Small intestine (tissue), 7 donors: ENCODE data around the gene TRRAP. TPM values are rescaled to one million over a fixed set of nuclear protein-coding genes. Genes with fewer than 3 reads are reported as not detected.
A peak's percentile ranks its signal among the peaks of the same experiment; 100 is the strongest.

Source experiments
- DNase-seq, 2 donors: peaks; one replicate each; pipeline versions ENCODE4 v3.0.0 to v3.0.0-alpha.2; 2013
- FAIRE-seq: peaks from 2 replicates; lab custom pipeline; 2012; peaks lifted over from hg19 to GRCh38; lab: Jason Lieb, UNC
- H3K27ac ChIP-seq, 3 donors: one replicate each; pipeline ENCODE4 v1.5.1; 2013; ENCODE audit warnings: low read length in 2 of 3, mild to moderate bottlenecking in 2 of 3, control low read depth in 1 of 3, inconsistent platforms in 1 of 3, low read depth in 1 of 3, moderate library complexity in 1 of 3
- H3K27me3 ChIP-seq, 3 donors: one replicate each; pipeline ENCODE4 v1.6.1; 2013; ENCODE audit warnings: low read length in 3 of 3, inconsistent platforms in 1 of 3; ENCODE audit not compliant: control insufficient read depth in 3 of 3, insufficient read depth in 3 of 3
- H3K36me3 ChIP-seq, 3 donors: one replicate each; pipeline ENCODE4 v1.6.1; 2013; ENCODE audit warnings: low read length in 3 of 3, inconsistent platforms in 1 of 3, low read depth in 1 of 3, mild to moderate bottlenecking in 1 of 3, moderate library complexity in 1 of 3; ENCODE audit not compliant: control insufficient read depth in 3 of 3, insufficient read depth in 2 of 3
- H3K4me1 ChIP-seq, 3 donors: one replicate each; pipeline ENCODE4 v1.6.1; 2013; ENCODE audit warnings: low read length in 2 of 3, inconsistent platforms in 1 of 3, low read depth in 1 of 3, mild to moderate bottlenecking in 1 of 3, moderate library complexity in 1 of 3; ENCODE audit not compliant: control insufficient read depth in 3 of 3, insufficient read depth in 2 of 3
- H3K4me3 ChIP-seq, 3 donors: one replicate each; pipeline ENCODE4 v1.5.1; 2013; ENCODE audit warnings: low read length in 3 of 3, control low read depth in 1 of 3, inconsistent platforms in 1 of 3, low read depth in 1 of 3, mild to moderate bottlenecking in 1 of 3, moderate library complexity in 1 of 3
- H3K9me3 ChIP-seq, 2 donors: one replicate each; pipeline ENCODE4 v1.6.1; 2013; ENCODE audit warnings: low read depth in 1 of 2, low read length in 1 of 2; ENCODE audit not compliant: control insufficient read depth in 2 of 2, insufficient read depth in 1 of 2
- WGBS, 3 donors: extraction: QIAGEN DNeasy Blood & Tissue Kit; methylation state at CpG; one replicate each; pipeline ENCODE4 v1.1.7; 2013; 5-methylcytosine and 5-hydroxymethylcytosine counted together
- polyA plus RNA-seq, 4 donors: library from polyadenylated mRNA; stranded (reverse) in 3 of 4; unstranded in 1 of 4; fragments of 200-250 nt in 3 of 4; fragments of 120-200 nt in 1 of 4; gene quantifications; one replicate each; pipeline versions ENCODE4 v1.2.1 to v1.2.3, GENCODE V29; 2013
- donor health status: healthy with polysubstance abuse.
- donor health status: control.
- donor health status: control.
- donor health status: Bipolar disorder and iron deficiency.
- donor health status: healthy.

Gene TRRAP
- polyA plus RNA-seq, 4 donors = 5.4 to 26.0 (median 10.1) TPM

DNA sequence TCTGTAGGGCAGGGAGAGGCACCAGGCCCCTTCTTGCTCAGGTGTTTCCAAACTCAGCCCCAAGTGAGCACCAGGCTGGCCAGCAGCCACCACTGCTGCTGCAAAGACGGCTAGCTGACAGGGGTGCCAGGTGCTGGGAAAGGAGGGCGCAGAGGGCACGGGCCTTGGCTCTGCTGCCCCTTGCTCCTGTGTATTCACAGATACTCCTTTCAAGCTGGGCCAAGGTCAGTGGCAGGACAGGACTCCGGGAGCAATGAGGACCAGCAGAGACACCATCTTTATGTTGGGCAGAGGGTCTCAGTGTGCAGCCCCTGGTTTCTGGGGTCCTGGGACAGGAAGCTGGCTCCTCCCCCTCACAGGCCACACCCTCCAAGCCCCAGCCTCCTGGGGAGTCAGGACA, 155.4 kb downstream of the TRRAP start:
- peaks cover 0 to 13% of the 10 kb centered on the region in 2 donors for H3K9me3 ChIP-seq
- no peak overlapping the region for H3K4me3 ChIP-seq
- peaks cover 26 to 94% (median 41%) of the 10 kb centered on the region in 3 donors for H3K36me3 ChIP-seq
- DNase-seq (no peak), FAIRE-seq (no peak)
- H3K27me3 ChIP-seq = no peaks in the 10 kb centered on the region
- H3K4me1 ChIP-seq = no peaks in the 10 kb centered on the region
- no peak overlapping the region for H3K27ac ChIP-seq
- WGBS, 3 donors = 59 to 83% (median 64%) methylated on average over 4 of the region's 4 CpGs

GRCh38 chr7:99034932-99035722, 156.8 kb downstream of the TRRAP start:
- Histone ChIP-seq H3K4me1 (no peaks in the 10 kb centered on the region), H3K27ac (no peak overlapping the region), H3K9me3 (peaks cover 0 to 4% of the 10 kb centered on the region in 2 donors), H3K4me3 (no peak overlapping the region), H3K36me3 (peaks cover 23 to 94% (median 40%) of the 10 kb centered on the region in 3 donors), H3K27me3 (no peaks in the 10 kb centered on the region)
- FAIRE-seq (no peak), DNase-seq (no peak)
- WGBS, 3 donors = 94 to 95% (median 95%) methylated on average over 30 of the region's 30 CpGs

GRCh38 chr7:99035723-99036545, 157.6 kb downstream of the TRRAP start:
- Histone ChIP-seq H3K9me3 (no peaks in the 10 kb centered on the region), H3K4me1 (no peaks in the 10 kb centered on the region), H3K36me3 (peaks cover 22 to 94% (median 34%) of the 10 kb centered on the region in 3 donors), H3K27me3 (no peaks in the 10 kb centered on the region), H3K4me3 (no peak overlapping the region), H3K27ac (no peak overlapping the region)
- 89 to 93% (median 92%) methylated on average over 26 of the region's 26 CpGs for WGBS, 3 donors
- DNase-seq (no peak), FAIRE-seq (no peak)

DNA sequence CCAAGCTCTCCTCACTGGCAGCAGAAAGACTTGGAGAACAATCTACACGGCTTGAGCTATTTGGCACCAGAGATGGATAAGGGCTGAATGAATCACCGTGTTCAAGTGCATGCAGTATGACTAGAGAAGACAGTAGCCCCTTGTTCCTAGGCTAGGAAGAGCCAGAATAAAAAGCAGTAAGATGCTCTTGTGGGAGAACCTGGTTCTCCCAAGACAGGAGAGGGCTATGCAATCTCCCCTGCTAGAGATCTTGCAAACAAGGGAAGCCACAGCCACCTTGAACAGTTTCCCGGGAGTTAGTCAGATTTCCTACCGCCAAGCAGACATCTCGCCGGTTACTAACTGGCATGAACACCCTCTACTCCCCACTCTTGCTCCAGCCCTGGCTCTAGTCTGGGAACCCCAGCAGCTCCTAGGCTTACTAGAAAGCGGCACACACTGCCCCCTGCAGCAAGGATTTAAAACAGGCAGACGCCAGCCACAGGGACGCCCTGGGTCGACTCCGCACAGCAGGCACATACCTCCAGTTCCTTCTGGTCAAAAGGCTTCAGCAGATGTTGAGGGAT, 158.3 kb downstream of the TRRAP start:
- DNase-seq (peak in 1 of 2 donors; percentile 15), FAIRE-seq (no peak)
- Histone ChIP-seq H3K4me3 (no peak overlapping the region), H3K27me3 (no peaks in the 10 kb centered on the region), H3K4me1 (peaks cover 0 to 3% (median 0%) of the 10 kb centered on the region in 3 donors), H3K9me3 (no peaks in the 10 kb centered on the region), H3K27ac (no peak overlapping the region), H3K36me3 (peaks cover 22 to 95% (median 34%) of the 10 kb centered on the region in 3 donors)
- WGBS, 3 donors = 79 to 84% (median 82%) methylated on average over 11 of the region's 11 CpGs

DNA sequence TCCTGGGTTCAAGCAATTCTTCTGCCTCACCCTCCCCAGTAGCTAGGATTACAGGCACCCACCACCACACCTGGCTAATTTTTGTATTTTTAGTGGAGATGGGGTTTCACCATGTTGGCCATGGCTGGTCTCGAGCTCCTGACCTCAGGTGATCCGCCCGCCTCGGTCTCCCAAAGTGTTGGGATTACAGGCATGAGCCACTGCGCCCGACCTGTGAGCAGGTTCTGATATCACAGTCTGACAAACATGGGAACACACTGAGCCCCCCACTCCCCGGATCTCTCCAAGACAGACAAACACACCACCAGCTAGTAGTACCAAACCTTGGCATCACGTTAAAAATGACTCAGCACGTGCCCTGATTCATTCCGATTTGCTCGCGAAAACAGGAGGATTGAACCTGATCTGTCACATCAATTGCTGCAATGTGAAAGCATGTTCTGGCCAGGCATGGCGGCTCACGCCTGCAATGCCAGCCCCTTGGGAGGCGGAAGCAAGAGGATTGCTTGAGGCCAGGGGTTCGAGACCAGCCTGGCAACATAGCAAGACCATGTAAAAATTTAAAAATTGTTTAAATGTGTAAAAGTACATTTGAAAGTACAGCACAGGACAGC, 159.1 kb downstream of the TRRAP start:
- Histone ChIP-seq H3K9me3 (no peaks in the 10 kb centered on the region), H3K27ac (no peak overlapping the region), H3K27me3 (no peaks in the 10 kb centered on the region), H3K4me1 (peaks cover 0 to 8% (median 3%) of the 10 kb centered on the region in 3 donors), H3K4me3 (no peak overlapping the region), H3K36me3 (peaks cover 17 to 95% (median 30%) of the 10 kb centered on the region in 3 donors)
- WGBS, 3 donors = 95 to 96% (median 96%) methylated on average over 16 of the region's 16 CpGs
- no peak for DNase-seq
- no peak for FAIRE-seq

- DNase-seq (no peak), FAIRE-seq (no peak)
- 91 to 93% (median 91%) methylated on average over 25 of the region's 25 CpGs for WGBS, 3 donors
- Histone ChIP-seq H3K36me3 (peaks cover 17 to 87% (median 30%) of the 10 kb centered on the region in 3 donors), H3K27ac (no peak overlapping the region), H3K27me3 (no peaks in the 10 kb centered on the region), H3K9me3 (no peaks in the 10 kb centered on the region), H3K4me1 (peaks cover 0 to 8% (median 3%) of the 10 kb centered on the region in 3 donors), H3K4me3 (no peak overlapping the region)
Measured at GRCh38 chr7:99038086-99038855, 159.9 kb downstream of the TRRAP start.

- H3K27ac ChIP-seq = no peak overlapping the region
- H3K27me3 ChIP-seq = no peaks in the 10 kb centered on the region
- H3K9me3 ChIP-seq = no peaks in the 10 kb centered on the region
- DNase-seq = peak; percentile 17
- H3K36me3 ChIP-seq = peaks cover 19 to 82% (median 25%) of the 10 kb centered on the region in 3 donors
- H3K4me3 ChIP-seq = no peak overlapping the region
- no peak for FAIRE-seq
- H3K4me1 ChIP-seq = peaks cover 0 to 8% (median 3%) of the 10 kb centered on the region in 3 donors
- WGBS, 3 donors = 51 to 74% (median 66%) methylated on average over 8 of the region's 8 CpGs
Measured at GRCh38 chr7:99039384-99039891, 161.1 kb downstream of the TRRAP start.
